Pons (tissue), 1 donor: Measurements from ENCODE around the gene AGAP6.
"Not testable (repeated sequence)": the region's sequence is repeated elsewhere in the genome, so short reads cannot be mapped to it uniquely, and the experiment has no call there.

Experiments used
- DNase-seq: peaks from one replicate; pipeline ENCODE4 v3.0.0-alpha.2; 2016; ENCODE audit warnings: low spot score

AGAP6 gene

GRCh38 chr10:50025627-50026026 lies 37.4 kb downstream of the AGAP6 start:
- no peak for DNase-seq

- DNase-seq = no peak
These were observed 39.0 kb downstream of the AGAP6 start for GRCh38 chr10:50027195-50027594.

GRCh38 chr10:50033481-50033880 lies 45.3 kb downstream of the AGAP6 start:
- DNase-seq = no peak

- not testable (repeated sequence) for DNase-seq
These were observed 47.1 kb downstream of the AGAP6 start for GRCh38 chr10:50035337-50035736.

- no peak for DNase-seq
These were observed 56.9 kb downstream of the AGAP6 start for GRCh38 chr10:50044941-50045664.

GRCh38 chr10:50046457-50046856 lies 58.3 kb downstream of the AGAP6 start:
- DNase-seq = not testable (repeated sequence)

GRCh38 chr10:50047594-50047993 lies 59.4 kb downstream of the AGAP6 start:
- not testable (repeated sequence) for DNase-seq

GRCh38 chr10:50051995-50052660 lies 63.9 kb downstream of the AGAP6 start:
- not testable (repeated sequence) for DNase-seq

GRCh38 chr10:50052778-50053376 lies 64.7 kb downstream of the AGAP6 start:
- DNase-seq = not testable (repeated sequence)

GRCh38 chr10:50055494-50056292 lies 67.5 kb downstream of the AGAP6 start:
- not testable (repeated sequence) for DNase-seq

GRCh38 chr10:50056654-50057053 lies 68.4 kb downstream of the AGAP6 start:
- not testable (repeated sequence) for DNase-seq

GRCh38 chr10:50058727-50059126 lies 70.5 kb downstream of the AGAP6 start:
- DNase-seq = not testable (repeated sequence)

GRCh38 chr10:50059946-50060345 lies 71.7 kb downstream of the AGAP6 start:
- not testable (repeated sequence) for DNase-seq
